Progenitor cell of endocrine pancreas (in vitro differentiated cells): ENCODE results near the gene FPGT. TPM values are rescaled to one million over a fixed set of nuclear protein-coding genes. Genes with fewer than 3 reads are reported as not detected.

ENCODE experiments used
- DNase-seq: peaks from one replicate; pipeline ENCODE4 v3.0.0; 2021; ENCODE audit warnings: low spot score; ENCODE audit not compliant: unreplicated experiment
- H3K27ac Mint-ChIP-seq: 2 replicates; pipeline ENCODE4 v1.8.0; 2021; ENCODE audit warnings: mild to moderate bottlenecking, moderate library complexity, mixed read lengths
- H3K27me3 Mint-ChIP-seq: 2 replicates; pipeline ENCODE4 v1.8.0; 2021; ENCODE audit warnings: mixed read lengths
- H3K36me3 Mint-ChIP-seq: 2 replicates; pipeline ENCODE4 v1.8.0; 2022; ENCODE audit warnings: mixed read lengths; ENCODE audit not compliant: insufficient read depth
- H3K4me1 Mint-ChIP-seq: 2 replicates; pipeline ENCODE4 v1.8.0; 2021; ENCODE audit warnings: low read depth, mixed read lengths
- H3K4me3 Mint-ChIP-seq: 2 replicates; pipeline ENCODE4 v1.8.0; 2021; ENCODE audit warnings: low read depth, mild to moderate bottlenecking, moderate library complexity, mixed read lengths
- H3K9me3 Mint-ChIP-seq: 2 replicates; pipeline ENCODE4 v1.8.0; 2021; ENCODE audit warnings: low read depth, mixed read lengths
- total RNA-seq: library from RNA; stranded (reverse); gene quantifications from 2 replicates; pipeline ENCODE4 v1.2.1, GENCODE V29; 2021
- TF ChIP-seq, protein P1 (sequence below): fragments of 200-600 bp; sonication (generic); IDR thresholded peaks from one replicate; pipeline ENCODE4 v1.5.0; 2021; ENCODE audit warnings: antibody characterized with exemption, mild to moderate bottlenecking; ENCODE audit not compliant: unreplicated experiment

Gene FPGT
- total RNA-seq, 1 donor from 2014 or later = 16.2 TPM

DNA sequence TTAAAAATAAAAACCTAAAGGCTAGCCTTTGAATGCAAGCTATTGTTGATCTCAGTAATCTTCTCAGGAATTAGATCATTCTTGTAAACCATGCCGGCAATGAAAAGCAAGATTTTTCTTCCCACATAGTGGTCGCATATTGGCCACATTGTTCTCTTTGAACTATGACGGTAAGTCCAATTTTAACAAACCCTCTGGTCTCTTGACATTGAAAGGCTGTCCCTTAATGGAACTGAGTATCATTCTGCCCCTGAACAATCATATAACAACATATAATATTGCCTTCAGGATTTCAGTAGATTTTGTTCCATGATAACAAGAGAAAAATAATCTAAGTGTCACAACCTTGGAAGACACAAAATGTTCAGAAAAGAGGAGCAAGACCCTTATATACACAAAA, 38.4 kb downstream of the FPGT start:
- H3K9me3 Mint-ChIP-seq = no peaks in the 10 kb centered on the region
- DNase-seq = no peak
- H3K4me3 Mint-ChIP-seq = no peak overlapping the region
- H3K27me3 Mint-ChIP-seq = no peaks in the 10 kb centered on the region
- no peak overlapping the region for H3K27ac Mint-ChIP-seq
- TF ChIP-seq, protein P1, sequence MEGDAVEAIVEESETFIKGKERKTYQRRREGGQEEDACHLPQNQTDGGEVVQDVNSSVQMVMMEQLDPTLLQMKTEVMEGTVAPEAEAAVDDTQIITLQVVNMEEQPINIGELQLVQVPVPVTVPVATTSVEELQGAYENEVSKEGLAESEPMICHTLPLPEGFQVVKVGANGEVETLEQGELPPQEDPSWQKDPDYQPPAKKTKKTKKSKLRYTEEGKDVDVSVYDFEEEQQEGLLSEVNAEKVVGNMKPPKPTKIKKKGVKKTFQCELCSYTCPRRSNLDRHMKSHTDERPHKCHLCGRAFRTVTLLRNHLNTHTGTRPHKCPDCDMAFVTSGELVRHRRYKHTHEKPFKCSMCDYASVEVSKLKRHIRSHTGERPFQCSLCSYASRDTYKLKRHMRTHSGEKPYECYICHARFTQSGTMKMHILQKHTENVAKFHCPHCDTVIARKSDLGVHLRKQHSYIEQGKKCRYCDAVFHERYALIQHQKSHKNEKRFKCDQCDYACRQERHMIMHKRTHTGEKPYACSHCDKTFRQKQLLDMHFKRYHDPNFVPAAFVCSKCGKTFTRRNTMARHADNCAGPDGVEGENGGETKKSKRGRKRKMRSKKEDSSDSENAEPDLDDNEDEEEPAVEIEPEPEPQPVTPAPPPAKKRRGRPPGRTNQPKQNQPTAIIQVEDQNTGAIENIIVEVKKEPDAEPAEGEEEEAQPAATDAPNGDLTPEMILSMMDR = no peak
- H3K36me3 Mint-ChIP-seq = no peaks in the 10 kb centered on the region
- H3K4me1 Mint-ChIP-seq = no peaks in the 10 kb centered on the region

DNA sequence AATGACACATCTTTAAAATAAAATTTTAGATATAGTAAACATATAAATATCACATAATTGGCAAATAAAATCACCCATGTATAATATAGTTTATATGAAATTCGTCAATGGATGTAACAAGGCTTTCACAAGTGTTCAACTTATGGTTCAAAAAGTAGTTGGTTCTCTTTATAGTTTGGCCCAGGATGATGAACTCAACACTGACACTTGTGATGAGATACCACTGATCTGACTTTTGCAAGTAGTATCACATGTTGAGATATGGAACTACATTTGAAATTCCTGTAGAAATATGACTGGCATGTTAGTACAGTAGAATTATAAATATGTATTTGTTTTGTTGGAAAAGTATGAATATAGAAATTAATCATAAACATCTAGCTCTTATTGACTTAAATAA, 39.0 kb downstream of the FPGT start:
- Mint-ChIP-seq H3K27ac (no peak overlapping the region), H3K4me3 (no peak overlapping the region), H3K9me3 (no peaks in the 10 kb centered on the region), H3K4me1 (no peaks in the 10 kb centered on the region), H3K27me3 (no peaks in the 10 kb centered on the region), H3K36me3 (no peaks in the 10 kb centered on the region)
- TF ChIP-seq, protein P1 = no peak
- DNase-seq = no peak

DNA sequence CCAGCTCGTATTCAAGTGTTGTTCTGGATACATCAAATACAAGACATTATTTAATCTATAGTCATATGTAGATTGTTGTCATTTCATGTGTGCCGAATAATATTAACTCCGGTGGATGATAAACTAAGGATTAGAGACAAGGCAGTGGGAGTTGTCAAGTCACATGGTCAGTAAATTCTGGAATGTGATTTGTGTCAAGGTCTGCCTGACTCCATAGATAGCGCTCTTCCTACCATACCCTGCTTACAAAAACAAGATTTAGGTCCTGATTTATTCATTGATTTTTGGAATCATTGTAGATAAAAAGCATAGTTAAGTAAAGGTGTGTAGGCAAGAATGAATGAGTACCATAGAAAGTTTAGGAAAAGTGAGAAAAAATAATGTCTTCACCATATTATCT, 39.7 kb downstream of the FPGT start:
- no peaks in the 10 kb centered on the region for H3K36me3 Mint-ChIP-seq
- H3K4me1 Mint-ChIP-seq = no peaks in the 10 kb centered on the region
- no peak for DNase-seq
- H3K27me3 Mint-ChIP-seq = no peaks in the 10 kb centered on the region
- H3K9me3 Mint-ChIP-seq = no peaks in the 10 kb centered on the region
- no peak overlapping the region for H3K27ac Mint-ChIP-seq
- no peak overlapping the region for H3K4me3 Mint-ChIP-seq
- TF ChIP-seq, protein P1 = no peak

DNA sequence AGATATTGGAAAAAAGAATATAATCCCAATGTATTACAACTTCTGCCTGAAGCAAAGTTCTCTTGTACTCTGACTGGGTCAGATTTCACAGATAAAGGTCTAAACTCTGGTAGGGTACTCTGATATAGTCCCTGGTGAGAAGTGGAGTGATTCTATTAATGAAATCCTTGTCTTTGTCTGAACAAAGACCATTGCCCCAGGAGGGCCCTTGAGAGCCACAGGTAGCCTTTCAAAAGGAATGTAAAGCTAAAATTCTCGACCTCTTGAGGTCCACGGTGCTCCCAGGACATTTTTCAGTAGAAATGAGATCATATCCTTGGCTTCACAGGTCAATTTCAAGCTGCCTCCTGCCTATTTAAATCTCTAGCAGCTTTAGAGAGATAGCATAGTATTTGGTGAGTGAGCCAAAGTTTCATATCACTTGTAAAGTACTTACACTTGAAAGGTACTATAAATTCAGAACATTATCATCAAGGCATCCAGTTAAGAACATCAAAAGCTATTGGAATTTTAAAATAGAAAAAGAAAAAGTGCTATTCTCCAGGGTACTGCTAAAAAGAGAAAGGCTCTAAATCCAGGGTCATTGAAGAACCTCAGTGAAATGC, 47.2 kb downstream of the FPGT start:
- H3K27me3 Mint-ChIP-seq = no peaks in the 10 kb centered on the region
- H3K9me3 Mint-ChIP-seq = peaks cover 2% of the 10 kb centered on the region
- DNase-seq = no peak
- H3K36me3 Mint-ChIP-seq = no peaks in the 10 kb centered on the region
- H3K4me1 Mint-ChIP-seq = peaks cover 8% of the 10 kb centered on the region
- TF ChIP-seq, protein P1 = no peak
- no peak overlapping the region for H3K27ac Mint-ChIP-seq
- H3K4me3 Mint-ChIP-seq = no peak overlapping the region

DNA sequence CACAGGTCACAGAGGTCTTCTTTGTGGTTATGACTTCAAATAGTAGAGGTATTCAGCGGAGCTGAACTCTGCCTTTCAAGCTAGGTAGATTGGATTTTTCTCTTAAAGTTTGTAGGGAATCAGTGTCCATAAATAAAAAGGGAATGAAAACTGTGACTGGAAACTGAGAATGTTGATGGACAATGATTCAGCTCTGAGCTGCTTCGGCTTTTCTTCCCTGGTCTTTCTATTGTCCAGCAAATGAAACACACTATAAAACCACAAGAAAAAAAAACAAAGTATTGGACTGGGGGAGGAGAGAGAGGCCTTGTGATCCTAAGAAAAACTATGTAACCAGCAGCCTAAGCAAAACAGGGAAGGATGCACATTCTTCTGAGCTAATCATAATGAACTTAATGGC, 48.3 kb downstream of the FPGT start:
- peak overlapping the region; percentile 42 for H3K27ac Mint-ChIP-seq
- no peak for DNase-seq
- H3K36me3 Mint-ChIP-seq = no peaks in the 10 kb centered on the region
- H3K4me3 Mint-ChIP-seq = no peak overlapping the region
- H3K4me1 Mint-ChIP-seq = peaks cover 8% of the 10 kb centered on the region
- no peaks in the 10 kb centered on the region for H3K27me3 Mint-ChIP-seq
- H3K9me3 Mint-ChIP-seq = peaks cover 2% of the 10 kb centered on the region
- TF ChIP-seq, protein P1 = no peak
